DMS114 treated with DMSO at 0.1 percent for 48 hours (cell line): ENCODE data around the gene MYO1B.

Experiments
- DNase-seq: peaks from one replicate; lab custom pipeline; 2025; ENCODE audit not compliant: unreplicated experiment; lab: John Stamatoyannopoulos, UW

MYO1B gene

GRCh38 chr2:191318729-191319078 lies 73.5 kb downstream of the MYO1B start:
- DNase-seq: no peak

- DNase-seq: no peak
Measured at GRCh38 chr2:191319186-191319585, 74.0 kb downstream of the MYO1B start.

GRCh38 chr2:191320881-191321280 lies 75.7 kb downstream of the MYO1B start:
- DNase-seq: no peak

GRCh38 chr2:191321861-191322662 lies 76.9 kb downstream of the MYO1B start:
- DNase-seq: no peak

- DNase-seq: no peak
Measured at GRCh38 chr2:191322828-191323506, 77.8 kb downstream of the MYO1B start.

GRCh38 chr2:191325651-191326365 lies 80.6 kb downstream of the MYO1B start:
- no peak for DNase-seq

GRCh38 chr2:191327484-191327883 lies 82.3 kb downstream of the MYO1B start:
- DNase-seq: no peak

GRCh38 chr2:191328150-191328809 lies 83.1 kb downstream of the MYO1B start:
- DNase-seq: no peak

GRCh38 chr2:191329841-191330240 lies 84.6 kb downstream of the MYO1B start:
- no peak for DNase-seq

- DNase-seq: no peak
Measured at GRCh38 chr2:191333911-191334357, 88.7 kb downstream of the MYO1B start.

- no peak for DNase-seq
Measured at GRCh38 chr2:191335875-191336464, 90.8 kb downstream of the MYO1B start.

- DNase-seq: no peak
Measured at GRCh38 chr2:191341436-191341835, 96.2 kb downstream of the MYO1B start.

- no peak for DNase-seq
Measured at GRCh38 chr2:191343796-191344338, 98.7 kb downstream of the MYO1B start.

GRCh38 chr2:191345788-191346187 lies 100.6 kb downstream of the MYO1B start:
- no peak for DNase-seq

GRCh38 chr2:191347154-191347553 lies 102.0 kb downstream of the MYO1B start:
- DNase-seq: no peak

- DNase-seq: no peak
Measured at GRCh38 chr2:191347881-191348280, 102.7 kb downstream of the MYO1B start.

- DNase-seq: no peak
Measured at GRCh38 chr2:191349990-191350389, 104.8 kb downstream of the MYO1B start.

- no peak for DNase-seq
Measured at GRCh38 chr2:191350826-191351225, 105.6 kb downstream of the MYO1B start.

- no peak for DNase-seq
Measured at GRCh38 chr2:191351298-191351697, 106.1 kb downstream of the MYO1B start.

GRCh38 chr2:191351921-191352320 lies 106.7 kb downstream of the MYO1B start:
- DNase-seq: no peak

GRCh38 chr2:191352536-191352935 lies 107.3 kb downstream of the MYO1B start:
- DNase-seq: no peak
